NB4 (cell line): Measurements from ENCODE around the gene DPPA2.

Experiments
- MAX ChIP-seq: IDR thresholded peaks from 2 replicates; pipeline ENCODE4 v1.6.1; 2011; ENCODE audit warnings: low read depth, low read length
- MYC ChIP-seq: IDR thresholded peaks from 2 replicates; pipeline ENCODE4 v1.6.1; 2011; ENCODE audit warnings: low read depth, low read length
- POLR2A ChIP-seq: IDR thresholded peaks from 2 replicates; pipeline ENCODE4 v1.6.1; 2011; ENCODE audit warnings: mild to moderate bottlenecking; ENCODE audit not compliant: insufficient read length; ENCODE audit errors: extremely low read depth
- TF ChIP-seq, protein P1 (sequence below): IDR thresholded peaks from one replicate; pipeline ENCODE4 v1.5.1; 2012; ENCODE audit warnings: low read depth, low read length

- TF ChIP-seq, protein P1, sequence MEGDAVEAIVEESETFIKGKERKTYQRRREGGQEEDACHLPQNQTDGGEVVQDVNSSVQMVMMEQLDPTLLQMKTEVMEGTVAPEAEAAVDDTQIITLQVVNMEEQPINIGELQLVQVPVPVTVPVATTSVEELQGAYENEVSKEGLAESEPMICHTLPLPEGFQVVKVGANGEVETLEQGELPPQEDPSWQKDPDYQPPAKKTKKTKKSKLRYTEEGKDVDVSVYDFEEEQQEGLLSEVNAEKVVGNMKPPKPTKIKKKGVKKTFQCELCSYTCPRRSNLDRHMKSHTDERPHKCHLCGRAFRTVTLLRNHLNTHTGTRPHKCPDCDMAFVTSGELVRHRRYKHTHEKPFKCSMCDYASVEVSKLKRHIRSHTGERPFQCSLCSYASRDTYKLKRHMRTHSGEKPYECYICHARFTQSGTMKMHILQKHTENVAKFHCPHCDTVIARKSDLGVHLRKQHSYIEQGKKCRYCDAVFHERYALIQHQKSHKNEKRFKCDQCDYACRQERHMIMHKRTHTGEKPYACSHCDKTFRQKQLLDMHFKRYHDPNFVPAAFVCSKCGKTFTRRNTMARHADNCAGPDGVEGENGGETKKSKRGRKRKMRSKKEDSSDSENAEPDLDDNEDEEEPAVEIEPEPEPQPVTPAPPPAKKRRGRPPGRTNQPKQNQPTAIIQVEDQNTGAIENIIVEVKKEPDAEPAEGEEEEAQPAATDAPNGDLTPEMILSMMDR = no peak
- TF ChIP-seq POLR2A (no peak), MAX (no peak), MYC (no peak)
Observed at GRCh38 chr3:109254770-109255169, 61.5 kb downstream of the DPPA2 start.
